HuH-7.5 (cell line): Measurements from ENCODE around the gene DOCK9.
A peak's percentile ranks its signal among the peaks of the same experiment; 100 is the strongest.

Experiments used
- DNase-seq: peaks from one replicate; pipeline ENCODE4 v3.0.0; 2011; ENCODE audit warnings: low spot score

DOCK9 gene

DNA sequence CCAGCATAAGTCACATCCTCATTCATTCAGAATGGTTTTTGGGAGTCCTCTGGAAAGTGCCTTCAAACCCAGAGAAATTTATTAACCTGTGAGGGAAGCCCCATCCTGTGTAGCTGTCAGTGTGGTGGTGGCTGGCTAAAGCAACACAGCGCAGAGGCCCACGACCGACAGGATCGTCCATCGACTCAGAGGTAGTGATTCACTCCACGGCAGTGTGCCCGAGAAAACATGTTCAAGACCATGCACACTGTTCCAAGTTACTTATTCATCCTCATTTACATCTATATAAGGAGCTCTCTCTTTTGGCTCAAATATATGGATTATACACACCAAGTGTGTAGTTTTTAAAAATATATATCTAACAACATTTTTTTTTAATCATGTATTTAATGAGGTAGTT lies 129.1 kb downstream of the DOCK9 start:
- DNase-seq, result no peak

DNA sequence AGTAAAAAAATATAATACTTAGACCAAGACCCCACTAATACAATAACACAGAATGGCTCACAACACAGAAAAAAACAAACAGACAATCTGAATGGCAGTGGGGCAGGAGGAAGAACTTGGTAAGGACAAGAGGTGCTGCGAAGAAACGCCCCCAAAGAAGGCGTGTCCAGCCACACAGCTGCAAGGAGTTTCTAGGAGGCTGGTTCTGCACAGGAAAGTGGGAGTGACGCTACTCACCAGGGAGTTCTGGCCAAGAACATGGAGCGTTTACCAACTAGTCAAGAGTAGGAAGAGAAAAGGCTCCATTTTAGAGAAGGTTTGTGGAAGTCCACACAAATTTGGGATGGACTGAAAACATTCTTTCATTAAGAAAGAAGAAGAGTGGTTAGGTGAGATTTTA lies 130.1 kb downstream of the DOCK9 start:
- no peak for DNase-seq

DNA sequence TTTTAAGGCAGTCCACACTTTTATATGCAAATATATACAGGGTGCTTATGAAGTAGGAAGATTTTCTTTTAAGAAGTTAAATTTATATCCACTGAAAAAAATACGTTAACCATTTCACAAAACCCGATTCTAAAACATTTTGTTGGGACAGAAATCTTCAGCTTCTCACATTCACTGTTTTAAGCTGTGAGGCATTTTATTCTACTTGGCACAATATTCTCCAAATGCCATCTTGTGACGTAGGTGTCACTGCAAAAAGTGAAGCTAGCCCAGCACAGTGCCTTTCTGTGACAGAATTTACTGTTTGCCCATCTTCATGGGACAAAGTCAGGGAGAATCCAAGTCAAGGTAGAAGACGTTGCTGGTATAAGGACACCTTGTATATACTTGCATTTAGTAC lies 130.9 kb downstream of the DOCK9 start:
- no peak for DNase-seq

DNA sequence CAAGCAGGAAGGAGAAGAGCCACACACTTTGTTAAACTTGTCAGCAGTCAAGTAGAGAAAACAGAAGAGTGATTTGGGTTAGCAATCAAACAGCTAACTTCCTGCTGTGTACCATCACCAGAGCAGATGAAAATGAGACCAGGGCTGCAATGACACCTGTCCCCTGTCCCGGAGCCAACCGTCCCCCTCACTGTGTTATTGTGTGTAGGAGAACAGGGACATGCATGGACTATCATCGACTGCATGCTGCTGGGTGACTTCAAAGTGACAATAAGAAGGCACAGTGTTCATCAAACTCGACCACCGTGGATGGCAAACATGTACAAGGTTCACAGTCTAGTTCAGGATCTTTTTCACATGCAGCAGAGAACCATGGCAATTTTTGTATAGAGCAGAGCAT lies 131.3 kb downstream of the DOCK9 start:
- no peak for DNase-seq

DNA sequence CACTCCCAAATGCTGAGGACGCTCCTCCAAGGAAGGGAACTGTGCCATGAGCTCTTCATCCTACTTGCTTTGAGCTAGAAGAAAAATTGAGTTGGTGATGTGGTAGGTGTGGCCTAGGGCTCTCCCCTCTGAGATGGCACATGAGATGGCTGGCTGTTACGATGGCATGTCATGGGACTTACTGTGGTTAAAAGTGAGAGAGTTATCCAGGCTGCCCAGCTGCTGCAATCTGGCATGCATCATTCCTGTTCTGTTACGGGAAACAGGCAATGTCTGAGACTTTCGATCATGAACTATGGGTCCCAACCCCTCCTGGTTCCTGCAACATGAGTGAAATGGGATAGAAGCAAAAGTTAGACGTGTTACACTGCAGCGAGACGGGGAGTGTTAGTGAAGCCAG lies 132.1 kb downstream of the DOCK9 start:
- DNase-seq, result no peak

DNA sequence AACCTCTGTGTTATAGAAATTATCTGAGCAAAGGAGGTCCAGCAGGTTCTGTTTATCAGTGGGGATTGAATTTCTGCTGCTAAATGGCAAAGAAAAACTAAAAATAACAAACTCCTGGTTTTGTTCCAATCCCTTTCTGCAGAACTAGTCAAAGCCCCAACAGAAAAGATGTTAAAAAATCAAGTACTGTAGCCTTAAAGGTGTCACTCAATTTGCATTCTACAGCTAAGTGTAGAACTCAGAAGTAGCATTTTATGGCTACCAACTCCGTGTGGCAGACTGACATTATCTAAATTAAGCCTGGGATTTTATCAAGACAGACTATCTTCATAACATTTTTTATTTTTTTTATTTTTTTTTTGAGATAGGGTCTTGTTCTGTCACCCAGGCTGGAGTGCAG lies 133.8 kb downstream of the DOCK9 start:
- no peak for DNase-seq

DNA sequence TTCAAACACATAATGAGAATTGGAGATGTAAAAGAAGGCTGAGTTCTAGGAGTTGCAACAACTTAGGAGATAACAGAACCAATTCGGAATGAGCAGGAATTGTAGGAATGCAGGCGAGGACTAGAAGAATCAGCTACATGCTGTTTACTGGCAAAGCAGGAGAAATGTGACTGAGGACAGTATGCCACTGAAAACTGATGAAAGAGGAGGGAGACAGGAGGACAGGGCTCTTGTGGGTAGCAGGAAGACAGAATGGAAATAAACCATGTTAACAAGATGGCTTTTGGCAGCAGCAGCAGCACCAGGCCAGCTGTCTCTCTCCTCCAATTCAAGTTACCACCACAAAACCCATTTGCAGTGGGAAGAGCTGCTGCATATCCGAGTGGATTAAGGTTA lies 134.4 kb downstream of the DOCK9 start:
- no peak for DNase-seq

DNA sequence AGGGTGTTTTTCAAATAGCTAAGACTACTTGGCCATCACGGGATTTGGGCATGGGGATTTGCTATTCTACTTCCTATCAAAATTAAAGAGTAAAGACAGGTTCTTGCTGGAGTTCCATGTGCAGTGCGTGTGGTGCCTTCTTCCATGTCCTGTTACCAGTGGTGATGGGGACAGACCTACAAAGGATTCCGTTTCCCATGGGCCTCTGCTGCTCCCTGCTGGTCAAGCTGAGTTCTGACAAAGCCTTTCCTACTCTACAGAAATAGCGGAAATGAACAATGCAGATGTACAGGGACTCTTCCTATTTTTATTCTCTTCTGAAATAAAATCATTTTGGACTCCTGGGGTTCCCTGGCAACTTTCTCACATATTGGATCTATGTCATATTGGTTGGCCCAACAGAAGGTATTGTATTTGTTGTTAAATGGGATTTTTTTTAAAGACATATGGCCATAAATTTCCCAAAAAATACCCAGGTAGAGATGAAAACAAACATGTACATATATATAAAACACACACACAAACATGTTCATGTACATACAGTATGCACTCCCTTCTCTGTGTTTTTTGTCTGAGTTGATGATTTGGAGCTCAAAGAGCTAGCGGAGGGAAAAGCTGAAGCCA lies 134.9 kb downstream of the DOCK9 start:
- DNase-seq, result peak; percentile 53

DNA sequence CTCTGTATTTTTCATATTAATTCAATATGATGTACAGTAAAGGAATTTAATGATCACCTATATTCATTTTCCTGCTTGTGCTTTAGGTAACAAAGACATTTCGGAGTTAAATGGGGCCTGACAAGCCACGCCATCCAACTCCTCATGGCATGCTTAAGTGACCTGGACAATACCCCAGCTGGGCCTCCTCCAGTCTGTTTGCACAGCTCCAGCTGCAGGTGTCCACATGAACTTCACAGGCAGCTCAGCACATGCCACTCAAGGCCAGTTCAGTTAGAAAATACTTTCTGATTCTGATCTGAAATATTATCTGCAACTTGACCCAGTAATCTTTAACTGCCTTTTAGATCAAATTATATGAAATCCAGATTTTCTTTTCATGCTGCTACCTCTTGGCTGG lies 135.8 kb downstream of the DOCK9 start:
- DNase-seq, result no peak

DNA sequence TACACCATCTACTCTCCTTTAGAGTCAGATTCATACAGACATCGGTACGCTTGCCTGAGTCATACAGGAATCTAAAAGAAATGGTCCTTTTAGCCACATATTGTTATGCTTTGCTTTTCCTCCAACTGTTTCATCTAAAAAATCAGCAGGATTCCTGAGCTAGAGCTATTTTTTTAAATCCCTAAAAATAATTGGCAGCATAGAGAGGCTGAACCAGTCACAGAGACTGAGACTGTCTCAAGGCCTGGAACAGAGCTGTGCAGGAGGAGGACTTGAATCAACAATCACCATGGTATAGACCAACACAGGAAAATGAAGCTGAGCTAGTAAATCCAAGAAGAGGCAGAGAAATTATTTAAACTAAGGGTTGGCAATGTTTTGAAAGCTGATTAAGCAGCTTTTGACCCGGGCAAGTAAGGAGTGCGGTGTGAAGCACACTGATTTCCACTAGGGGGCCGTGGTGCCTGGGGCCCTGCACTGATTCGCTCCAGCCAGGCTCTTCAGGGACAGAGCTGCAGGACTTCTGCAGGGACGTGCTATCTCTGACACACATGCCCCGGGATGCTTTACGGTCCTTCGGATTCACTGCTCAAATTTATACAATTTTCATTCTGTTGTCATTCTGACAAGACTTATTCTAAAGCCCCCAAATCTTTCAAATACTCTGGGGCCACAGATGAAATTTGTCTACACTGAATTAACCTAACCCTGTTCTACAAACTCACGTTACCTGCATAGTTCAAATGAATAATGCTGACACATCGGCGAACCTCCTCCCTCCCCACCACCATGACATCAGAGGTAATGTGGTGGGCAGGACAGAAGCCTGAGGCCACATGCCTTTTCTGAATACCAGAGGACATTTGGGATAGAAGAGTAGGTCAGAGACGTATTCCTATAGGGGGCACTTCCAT lies 137.8 kb downstream of the DOCK9 start:
- peak; percentile 38 for DNase-seq

DNA sequence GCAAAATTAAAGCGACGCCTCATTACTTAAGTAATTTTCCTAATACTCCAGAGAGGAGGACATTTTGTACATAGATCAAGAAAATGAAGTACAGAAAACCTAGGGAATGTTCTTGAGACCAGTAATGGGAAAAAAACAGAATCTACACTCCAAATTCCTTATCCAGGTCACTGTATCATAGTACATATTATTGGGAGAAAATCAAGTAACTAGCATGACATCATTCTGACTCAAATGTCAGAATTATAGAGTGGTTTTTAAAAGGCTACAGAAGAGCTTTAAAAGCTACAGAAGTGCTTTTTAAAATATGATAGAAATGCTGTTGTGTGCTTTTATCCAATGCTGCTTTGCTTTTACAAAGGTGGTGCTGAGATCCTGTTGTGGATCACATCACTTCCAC lies 139.1 kb downstream of the DOCK9 start:
- DNase-seq, result no peak

DNA sequence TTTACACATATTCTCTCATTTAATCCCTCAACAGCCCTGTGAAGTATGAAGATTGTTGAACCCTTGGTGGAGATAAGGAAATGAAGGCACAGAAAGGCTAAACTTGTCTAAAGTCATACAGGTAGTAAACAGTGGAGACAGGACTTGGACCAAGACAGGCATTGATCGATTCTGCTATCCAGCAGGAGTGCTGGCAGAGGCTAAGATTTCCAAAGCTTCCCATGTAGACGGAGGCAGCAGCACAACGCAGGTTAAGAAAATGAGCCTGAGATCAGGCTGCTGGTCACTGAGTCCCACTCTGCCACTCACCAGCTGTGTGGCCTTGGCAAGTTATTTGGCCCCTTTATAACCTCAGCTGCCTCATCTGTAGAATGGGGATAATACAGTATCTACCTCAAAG lies 140.0 kb downstream of the DOCK9 start:
- no peak for DNase-seq

DNA sequence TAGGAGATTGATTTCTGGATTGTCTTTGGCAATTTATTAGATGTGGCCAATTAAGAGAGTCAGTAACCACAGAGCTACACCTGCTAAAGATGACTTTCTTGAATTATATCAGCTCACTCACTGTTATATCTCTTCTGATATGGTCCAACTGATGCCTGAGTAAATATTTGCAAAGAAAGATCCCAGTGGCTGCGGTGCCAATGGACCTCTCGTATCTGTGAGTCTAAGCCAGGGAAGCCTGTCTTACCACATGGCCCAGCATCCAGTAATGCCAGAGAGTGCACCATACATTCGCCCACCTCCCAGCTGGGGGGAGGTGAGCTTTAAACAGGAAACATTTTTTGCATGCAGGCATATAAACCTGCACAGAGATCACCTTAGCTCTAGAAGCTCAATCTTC lies 142.7 kb downstream of the DOCK9 start:
- no peak for DNase-seq

DNA sequence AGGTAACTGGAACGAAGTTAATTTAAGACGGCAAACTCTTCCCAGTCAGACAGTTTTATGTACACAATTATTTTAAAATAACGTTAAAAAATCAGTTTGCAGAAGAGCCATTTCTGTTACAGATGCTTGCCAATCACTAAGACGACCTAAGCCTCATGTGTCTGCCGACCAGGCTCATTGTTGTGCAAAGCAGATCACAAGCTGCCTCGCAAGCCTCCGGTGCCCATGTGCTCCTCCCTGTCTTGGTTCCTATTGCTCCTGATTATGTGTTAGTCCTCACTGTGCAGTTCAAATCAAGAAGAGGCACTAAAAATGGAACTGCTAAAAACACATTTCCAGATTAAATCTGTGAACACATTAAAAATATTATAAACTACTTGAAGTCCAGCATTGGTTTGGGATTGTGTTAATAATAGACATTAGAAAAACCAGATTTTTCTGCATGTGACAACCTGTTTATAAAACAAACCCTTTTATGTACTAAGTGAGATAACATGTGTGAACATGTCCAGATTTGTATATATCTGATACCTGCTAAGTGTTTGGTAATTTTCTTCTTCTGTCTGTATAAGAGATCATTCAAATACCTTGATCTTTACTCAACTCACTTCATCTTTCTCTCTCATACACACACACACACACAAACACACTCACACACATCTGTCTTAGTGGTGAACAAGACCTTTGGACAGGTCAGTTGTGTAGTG lies 143.5 kb downstream of the DOCK9 start:
- DNase-seq, result no peak

DNA sequence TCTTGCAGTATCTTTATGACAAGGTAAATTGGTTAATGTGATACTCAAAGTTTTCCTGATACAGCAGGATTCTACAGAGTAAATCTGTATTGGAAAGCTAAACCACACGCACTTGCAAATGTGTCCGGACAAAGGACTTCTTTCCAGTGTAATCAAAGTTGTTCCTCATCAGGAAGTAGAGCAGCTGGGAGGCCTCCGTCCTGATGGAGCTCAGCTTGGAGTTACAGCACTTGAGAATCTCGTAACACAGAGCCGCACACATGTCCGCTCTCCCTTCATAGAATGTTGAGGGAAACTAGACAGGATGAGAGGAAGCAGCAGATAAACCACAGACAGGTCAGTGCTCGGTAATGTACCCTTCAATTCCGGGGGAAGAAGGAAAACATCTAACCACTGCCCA lies 146.6 kb downstream of the DOCK9 start:
- no peak for DNase-seq

DNA sequence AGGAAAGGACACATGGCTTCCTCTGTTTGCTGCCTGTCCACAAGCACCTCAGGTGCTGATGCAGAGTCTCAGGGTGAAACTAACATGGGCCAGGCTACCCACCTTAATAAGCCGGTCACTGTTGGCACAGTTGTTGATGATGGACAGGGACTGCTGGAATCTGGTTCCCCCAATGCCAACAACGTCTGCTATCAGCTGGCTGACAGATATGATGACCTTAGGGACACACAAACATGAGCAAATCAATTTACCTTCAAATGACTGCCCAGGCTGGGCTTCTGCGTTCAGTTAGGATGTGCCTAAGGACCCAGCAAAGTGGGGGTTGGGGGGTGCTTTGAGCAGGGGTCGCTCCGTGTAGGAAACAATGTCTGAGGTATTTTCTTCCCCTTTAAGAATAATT lies 148.3 kb downstream of the DOCK9 start:
- no peak for DNase-seq

DNA sequence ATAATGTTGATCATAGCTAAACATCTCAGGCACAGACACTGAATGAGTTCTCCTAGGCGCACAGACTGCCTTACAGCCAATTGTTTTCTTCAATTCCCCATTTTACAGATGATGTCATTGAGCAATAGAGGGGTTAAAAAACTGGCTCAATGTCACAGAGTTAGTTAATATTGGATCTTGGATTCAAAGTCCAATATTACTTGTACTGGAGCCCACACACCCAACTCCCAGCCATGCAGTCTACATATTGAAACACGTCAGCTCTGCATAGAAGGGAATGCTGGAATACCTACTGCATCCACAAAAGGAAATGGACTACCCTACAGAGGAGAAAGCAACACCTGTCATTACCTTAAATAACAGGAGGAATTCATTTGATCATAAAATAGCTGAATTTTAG lies 149.2 kb downstream of the DOCK9 start:
- no peak for DNase-seq

DNA sequence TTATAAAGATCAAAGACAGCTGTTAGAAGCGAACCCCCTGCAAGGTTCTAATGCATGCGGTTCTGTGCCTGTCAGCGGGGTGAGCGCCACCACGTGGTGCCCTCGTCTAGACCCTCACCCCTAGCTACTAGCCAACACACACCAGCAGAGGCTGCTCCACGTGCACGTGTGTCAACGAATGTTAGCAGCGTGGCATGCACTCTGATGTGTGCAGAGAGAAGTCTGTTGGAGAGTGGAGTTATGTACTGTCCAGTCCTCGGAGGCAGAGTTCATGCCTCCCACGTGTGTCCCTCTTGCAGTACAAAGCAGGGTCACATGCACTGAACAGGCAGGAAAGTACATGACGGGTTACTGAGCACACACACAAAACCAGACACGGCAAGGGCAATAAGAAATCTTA lies 150.4 kb downstream of the DOCK9 start:
- no peak for DNase-seq

DNA sequence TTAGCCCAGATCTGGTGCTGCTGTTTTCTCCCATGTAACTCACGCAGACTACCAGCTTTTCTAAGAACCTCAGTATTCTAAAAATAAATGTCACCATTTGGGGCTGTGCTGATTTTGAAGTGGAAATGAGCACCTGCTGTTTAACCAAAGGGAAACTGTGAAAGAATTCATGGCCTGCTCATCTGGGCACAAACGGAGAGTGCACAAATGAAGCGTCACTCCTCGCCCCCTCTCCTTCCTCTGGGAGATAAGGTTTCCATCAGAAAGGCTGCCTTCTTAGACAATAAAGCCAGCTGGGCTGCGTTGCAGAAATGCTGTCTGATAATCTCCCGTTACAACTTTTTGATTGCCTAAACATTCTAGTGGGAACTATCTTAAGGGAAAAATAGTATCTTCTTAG lies 151.7 kb downstream of the DOCK9 start:
- no peak for DNase-seq

DNA sequence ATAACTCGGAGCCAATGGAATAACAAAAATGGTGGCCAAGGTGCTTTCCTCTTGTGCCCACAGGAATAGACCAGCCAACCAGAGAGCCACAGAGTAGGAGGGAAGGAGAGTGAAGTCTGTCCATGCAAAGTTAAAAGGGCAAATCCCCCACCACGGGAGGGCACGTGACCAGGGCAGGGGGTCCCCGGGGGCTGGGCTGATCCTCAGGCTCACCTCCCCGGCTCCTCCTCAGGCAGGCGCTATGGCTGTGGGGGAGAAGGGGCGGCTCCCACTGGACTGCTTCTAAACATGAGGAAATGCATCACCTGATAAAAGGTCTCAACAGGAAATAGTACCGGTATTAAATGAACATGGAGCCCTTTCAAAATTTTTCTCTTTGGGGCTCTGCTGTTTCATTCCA lies 152.2 kb downstream of the DOCK9 start:
- DNase-seq, result no peak

DNA sequence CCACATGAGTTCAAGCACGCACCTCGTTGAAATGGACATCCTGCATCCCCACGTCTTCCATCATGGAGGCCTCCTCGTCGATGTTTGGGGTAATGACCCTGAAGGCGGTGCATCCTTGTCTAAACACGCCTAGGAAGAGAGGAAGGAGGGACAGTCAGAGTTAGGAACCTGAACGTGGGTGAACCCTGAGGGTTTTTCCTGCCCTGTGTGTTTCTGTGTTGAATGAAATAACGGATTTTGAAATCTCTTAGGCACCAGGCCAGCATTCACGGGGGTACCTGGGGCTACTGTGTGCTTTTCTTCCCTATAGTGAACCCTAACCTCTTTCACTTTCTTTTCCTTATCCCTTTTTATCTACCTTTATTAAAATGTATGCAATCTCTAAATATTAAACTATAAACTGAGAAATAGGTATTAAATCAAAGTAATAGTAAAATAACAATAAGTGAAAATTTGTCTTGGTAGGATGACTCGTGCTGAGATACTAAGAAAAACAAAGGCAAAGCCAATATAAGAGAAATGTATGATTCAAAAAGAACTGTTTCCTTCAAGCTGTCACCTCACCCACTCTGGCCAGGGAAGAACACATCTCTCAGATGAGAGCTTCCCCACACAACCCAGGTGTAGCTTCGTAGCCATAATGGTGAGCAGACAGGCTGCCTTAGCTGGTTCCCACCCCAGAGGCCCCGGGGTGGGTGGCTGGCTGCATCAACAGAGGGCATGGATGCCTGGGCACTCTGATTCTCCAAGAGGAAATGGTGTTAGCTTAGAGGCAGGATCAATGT lies 153.3 kb downstream of the DOCK9 start:
- DNase-seq, result no peak

DNA sequence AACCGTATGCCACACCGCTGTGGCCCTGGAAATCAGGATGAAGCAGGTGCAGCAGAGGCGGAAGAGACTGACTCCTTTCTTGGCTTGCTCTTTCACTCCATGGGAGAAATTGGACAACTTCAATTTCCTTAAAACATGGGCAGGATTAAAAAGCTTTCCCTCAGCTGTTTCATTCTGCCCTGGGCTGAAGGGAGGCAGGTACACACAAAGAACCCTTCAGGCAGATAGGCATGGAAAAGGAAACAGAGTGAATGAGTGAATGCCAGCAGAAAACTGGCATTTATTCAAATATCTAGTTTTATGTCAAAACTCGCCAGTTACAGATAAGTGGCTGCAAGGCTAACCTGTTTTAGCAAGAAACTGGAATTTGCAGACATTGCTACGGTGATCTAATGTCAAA lies 154.4 kb downstream of the DOCK9 start:
- DNase-seq, result no peak
